ENCODE measurements around the gene P2RY6.

The P2RY6 gene

DNA sequence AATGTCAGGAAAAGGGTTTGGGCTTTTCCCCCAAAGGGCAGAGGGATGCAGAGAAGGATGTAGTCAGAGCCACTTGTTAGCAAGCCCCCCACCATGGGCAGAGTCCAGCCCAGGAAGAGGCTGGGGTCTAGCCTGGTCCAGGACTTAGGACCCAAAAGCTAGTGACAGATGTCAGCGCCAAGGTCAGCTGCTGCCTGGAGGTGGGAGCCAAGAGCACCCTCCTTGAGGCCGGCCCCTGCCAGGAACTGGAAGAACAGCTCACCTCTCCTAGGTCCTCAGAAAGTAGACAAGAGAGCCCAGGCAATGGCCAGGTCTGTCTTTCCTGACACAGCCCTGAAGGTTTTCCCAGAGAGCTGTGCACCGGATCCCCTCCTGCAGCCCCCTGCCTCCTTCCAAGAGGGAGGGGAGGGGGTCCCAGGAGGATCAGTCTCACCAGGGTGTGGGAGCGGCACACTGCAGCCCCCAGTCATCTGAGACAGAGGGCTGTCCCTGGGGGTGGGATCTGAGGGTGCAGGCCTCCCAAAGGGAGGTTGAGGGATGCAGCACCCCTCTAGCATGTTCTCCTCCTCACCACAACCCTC is 21.3 kb downstream of the P2RY6 start:
- in situ Hi-C loops (cut with MboI; ENCODE audit: low sequenced_read_pairs) = loop anchor here (10.0 kb wide), 1 partner anchor 101 kb away; no protein-coding TSS in a partner anchor

DNA sequence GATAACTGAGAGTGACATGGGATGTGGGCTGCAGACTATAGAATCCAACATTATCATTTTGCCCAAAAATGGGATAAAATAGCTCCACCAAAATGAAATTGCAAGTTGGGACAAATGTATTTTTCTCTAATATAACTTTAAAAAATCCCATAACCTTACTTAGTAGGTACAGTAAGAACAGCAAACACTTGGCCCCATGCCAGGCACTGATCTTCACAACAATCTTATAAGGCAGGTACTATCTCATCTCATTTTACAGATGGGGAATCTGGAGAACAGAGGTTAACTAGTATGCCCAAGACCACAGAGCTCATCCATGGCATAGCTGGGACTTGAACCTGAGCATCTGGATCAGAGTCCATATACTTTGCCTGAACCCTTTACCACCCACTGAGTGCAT is 22.5 kb downstream of the P2RY6 start:
- in situ Hi-C loops (cut with MboI; ENCODE audit: low sequenced_read_pairs) = loop anchor here (10.0 kb wide), 1 partner anchor 100 kb away; no protein-coding TSS in a partner anchor

DNA sequence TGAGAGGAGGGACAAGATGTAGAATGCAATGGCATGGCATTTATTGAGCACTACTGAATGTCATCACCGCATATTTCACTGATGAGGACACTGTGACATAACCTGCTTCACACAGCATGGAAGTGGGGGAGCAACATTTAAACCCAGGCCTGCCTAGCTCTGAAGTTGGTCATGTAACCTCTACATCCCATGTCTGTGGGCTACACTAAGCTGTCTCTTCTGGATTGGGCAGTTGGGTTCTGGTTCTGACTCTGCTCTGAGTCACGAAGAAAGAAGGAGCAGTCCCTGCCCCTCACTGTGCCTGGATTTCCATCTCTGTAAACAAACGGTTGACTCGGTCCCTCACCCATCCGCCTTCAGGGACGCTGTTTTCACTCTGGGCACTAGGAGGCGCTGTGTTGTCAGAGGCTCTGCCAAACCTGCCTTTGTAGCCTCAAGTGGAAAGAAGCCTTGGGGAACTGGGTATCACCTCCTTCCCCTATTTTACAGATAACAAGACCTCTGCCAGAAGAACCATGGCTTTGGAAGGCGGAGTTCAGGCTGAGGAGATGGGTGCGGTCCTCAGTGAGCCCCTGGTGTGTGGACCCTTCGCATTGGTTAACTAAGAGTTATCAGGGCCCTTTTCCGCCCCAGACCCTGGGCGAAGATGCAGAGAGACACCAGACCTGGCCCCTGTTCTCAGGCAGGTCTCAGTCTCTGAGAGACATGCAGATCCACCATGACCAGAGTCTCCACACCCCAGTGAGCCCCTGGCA is 23.3 kb downstream of the P2RY6 start:
- in situ Hi-C loops (cut with MboI; ENCODE audit: low sequenced_read_pairs) = loop anchor here (10.0 kb wide), 1 partner anchor 99 kb away; no protein-coding TSS in a partner anchor

DNA sequence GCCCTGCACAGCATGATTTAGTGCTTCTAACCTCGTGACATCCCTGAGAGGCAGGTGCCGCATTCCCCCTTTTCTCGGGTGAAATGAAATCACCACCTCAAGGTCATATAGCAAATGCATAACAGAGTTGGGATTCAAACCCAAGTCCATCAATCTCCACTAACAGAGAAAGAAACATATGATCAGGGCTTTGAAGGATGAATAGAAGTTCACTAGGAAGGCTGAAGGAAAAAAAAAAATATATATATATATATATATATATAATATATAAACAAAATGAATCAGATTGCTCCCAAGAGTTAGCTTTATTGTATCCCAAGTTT is 23.8 kb downstream of the P2RY6 start:
- in situ Hi-C loops (cut with MboI; ENCODE audit: low sequenced_read_pairs) = loop anchor here (10.0 kb wide), 1 partner anchor 99 kb away; no protein-coding TSS in a partner anchor

DNA sequence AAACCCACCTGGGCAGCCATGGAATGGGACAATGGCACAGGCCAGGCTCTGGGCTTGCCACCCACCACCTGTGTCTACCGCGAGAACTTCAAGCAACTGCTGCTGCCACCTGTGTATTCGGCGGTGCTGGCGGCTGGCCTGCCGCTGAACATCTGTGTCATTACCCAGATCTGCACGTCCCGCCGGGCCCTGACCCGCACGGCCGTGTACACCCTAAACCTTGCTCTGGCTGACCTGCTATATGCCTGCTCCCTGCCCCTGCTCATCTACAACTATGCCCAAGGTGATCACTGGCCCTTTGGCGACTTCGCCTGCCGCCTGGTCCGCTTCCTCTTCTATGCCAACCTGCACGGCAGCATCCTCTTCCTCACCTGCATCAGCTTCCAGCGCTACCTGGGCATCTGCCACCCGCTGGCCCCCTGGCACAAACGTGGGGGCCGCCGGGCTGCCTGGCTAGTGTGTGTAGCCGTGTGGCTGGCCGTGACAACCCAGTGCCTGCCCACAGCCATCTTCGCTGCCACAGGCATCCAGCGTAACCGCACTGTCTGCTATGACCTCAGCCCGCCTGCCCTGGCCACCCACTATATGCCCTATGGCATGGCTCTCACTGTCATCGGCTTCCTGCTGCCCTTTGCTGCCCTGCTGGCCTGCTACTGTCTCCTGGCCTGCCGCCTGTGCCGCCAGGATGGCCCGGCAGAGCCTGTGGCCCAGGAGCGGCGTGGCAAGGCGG is 24.5 kb downstream of the P2RY6 start:
- in situ Hi-C loops (cut with MboI; ENCODE audit: low sequenced_read_pairs) = loop anchor here (10.0 kb wide), 1 partner anchor 98 kb away; no protein-coding TSS in a partner anchor

DNA sequence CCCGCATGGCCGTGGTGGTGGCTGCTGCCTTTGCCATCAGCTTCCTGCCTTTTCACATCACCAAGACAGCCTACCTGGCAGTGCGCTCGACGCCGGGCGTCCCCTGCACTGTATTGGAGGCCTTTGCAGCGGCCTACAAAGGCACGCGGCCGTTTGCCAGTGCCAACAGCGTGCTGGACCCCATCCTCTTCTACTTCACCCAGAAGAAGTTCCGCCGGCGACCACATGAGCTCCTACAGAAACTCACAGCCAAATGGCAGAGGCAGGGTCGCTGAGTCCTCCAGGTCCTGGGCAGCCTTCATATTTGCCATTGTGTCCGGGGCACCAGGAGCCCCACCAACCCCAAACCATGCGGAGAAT is 25.1 kb downstream of the P2RY6 start:
- in situ Hi-C loops (cut with MboI; ENCODE audit: low sequenced_read_pairs) = loop anchor here (10.0 kb wide), 1 partner anchor 98 kb away; no protein-coding TSS in a partner anchor

DNA sequence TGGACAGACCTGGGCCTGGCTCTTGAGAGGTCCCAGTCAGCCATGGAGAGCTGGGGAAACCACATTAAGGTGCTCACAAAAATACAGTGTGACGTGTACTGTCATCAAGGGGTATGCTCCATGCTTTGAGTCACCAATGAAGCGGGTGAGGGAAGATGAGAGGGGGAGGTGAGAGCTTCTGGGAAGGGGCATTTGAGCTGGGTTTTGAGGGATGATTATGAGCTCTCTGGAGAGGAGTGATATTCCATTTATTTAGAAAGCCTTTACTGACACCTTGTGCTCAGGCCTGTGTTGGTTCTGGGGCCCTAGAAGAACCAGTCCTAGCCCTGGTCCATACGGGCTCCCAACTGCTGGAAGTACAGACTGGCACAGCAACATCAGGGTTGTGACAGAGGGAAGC is 25.6 kb downstream of the P2RY6 start:
- in situ Hi-C loops (cut with MboI; ENCODE audit: low sequenced_read_pairs) = loop anchor here (10.0 kb wide), 1 partner anchor 97 kb away; no protein-coding TSS in a partner anchor

DNA sequence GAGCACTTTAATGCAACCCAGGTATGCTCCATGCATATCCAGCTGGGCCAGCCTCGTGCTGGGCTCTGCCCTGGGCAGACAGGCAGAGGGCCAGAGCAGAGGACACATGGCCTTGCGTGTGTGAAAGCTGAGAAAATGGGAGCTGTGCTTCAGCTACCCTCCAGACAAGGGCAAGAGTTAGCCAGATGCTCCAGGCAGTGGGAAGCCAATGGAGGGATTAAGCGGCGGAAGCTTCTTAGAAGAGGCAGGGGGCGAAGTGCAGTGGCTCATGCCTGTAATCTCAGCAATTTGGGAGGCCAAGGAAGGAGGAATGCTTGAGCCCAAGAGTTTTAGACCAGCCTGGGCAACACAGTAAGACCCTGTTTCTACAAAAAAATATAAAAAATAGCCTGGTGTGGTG is 26.1 kb downstream of the P2RY6 start:
- in situ Hi-C loops (cut with MboI; ENCODE audit: low sequenced_read_pairs) = loop anchor here (10.0 kb wide), 1 partner anchor 97 kb away; no protein-coding TSS in a partner anchor

DNA sequence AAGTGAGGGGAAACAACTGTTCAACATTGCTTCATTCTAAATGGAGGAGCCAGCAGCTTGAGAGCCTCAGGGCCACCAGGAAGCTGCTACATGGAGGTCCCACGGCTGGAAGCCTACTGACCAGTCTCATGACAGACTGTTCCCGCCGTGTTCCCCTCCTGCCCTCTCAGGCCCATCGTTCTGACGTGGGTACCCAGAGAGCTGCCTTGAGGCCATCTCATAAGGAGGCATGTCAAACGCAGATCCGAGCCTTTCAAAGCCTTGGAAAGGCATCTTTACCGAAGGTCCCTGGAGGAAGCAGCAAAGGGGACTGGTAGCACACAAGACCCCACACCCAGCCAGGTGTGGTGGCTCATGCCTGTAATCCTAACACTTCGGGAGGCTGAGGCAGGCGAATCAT is 27.6 kb downstream of the P2RY6 start:
- in situ Hi-C loops (cut with MboI; ENCODE audit: low sequenced_read_pairs) = loop anchor here (10.0 kb wide), 1 partner anchor 95 kb away; no protein-coding TSS in a partner anchor

DNA sequence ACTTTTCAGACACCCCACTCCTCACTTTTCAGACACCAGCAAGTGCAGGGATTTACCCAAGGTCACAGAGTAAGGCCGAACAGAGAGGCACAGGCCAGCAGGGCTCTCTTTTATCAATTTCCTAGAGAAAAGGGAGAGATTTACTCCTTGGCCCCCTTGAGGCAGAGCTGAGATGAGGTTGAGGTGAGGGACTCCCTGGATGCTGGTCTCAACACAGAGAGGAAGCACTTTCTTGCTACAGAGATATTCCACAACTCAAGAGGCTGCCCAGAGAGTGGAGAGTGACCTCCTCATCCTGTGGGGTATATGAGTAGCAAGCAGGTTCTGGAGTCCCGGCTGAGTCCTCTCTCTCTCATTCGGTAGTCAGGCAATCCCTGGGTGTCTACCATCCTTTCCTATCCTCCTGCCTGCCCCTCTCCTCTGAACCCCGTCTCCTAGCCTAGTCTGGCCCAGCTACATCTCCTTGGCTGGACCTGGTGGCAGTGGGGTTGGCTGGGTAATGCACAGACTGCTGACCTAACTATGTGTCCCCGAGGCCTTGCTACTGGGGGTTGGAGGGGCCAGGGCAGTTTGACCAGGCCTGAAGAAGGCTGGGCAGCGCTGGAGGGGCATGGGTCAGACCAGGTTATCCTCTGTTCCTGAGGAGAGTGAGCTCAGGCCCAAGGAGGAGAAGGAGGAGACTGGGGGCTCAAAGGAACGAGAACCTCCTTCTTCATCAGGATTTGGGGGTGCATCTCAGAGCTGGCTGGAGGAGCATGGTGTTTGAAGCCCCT is 34.1 kb downstream of the P2RY6 start:
- in situ Hi-C loops (cut with MboI; ENCODE audit: low sequenced_read_pairs) = no loop called here

DNA sequence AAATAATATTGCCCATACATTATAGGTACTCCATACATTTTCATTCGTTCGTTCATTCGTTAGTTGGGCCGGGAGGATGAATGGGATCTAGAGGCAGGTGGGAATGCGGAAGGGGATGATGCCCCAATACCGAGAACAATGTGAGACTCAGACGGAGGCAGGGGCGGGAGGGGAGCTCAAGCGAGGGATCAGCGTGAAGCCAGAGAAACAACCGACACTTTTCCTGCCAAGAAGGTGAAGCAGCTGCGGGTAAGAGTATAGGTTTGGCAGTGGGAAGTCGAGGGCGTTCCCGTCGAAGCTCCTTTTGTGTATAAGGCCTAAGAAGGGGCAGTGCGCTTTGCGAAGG is 34.8 kb downstream of the P2RY6 start:
- in situ Hi-C loops (cut with MboI; ENCODE audit: low sequenced_read_pairs) = no loop called here

DNA sequence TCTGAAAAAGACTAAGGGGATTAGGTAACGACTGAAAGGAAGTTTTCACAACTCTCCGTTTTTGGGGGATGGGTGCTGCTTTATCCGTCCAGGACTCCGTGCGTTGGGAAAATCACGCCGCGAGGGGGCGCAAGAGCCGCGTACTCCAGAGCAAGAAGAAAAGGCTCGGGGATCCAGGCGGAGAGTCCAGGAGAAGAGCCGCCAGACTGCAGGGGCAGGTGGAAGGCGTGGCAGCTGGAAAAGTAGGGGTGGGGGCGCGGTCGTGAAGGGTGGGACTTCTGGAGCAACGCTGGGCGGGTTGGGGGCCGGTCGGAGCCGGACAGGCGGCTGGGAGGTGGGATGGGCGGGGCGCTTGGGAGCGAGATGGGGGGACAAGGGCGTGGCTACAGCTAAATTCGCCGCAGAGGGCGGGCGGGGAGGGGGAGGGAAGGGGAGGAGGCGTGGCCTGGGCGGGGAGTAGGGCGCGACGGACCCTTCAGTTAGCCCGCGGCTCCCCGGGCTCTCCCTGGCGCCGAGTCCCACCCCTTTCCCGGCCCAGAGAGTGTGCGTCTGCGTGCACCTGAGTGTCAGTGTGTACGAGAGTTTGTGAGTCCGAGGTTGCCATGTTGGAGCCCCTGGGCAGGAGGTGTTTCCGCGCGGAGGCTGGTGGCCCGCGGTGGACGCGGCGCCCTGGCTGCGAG is 35.3 kb downstream of the P2RY6 start:
- in situ Hi-C loops (cut with MboI; ENCODE audit: low sequenced_read_pairs) = no loop called here

DNA sequence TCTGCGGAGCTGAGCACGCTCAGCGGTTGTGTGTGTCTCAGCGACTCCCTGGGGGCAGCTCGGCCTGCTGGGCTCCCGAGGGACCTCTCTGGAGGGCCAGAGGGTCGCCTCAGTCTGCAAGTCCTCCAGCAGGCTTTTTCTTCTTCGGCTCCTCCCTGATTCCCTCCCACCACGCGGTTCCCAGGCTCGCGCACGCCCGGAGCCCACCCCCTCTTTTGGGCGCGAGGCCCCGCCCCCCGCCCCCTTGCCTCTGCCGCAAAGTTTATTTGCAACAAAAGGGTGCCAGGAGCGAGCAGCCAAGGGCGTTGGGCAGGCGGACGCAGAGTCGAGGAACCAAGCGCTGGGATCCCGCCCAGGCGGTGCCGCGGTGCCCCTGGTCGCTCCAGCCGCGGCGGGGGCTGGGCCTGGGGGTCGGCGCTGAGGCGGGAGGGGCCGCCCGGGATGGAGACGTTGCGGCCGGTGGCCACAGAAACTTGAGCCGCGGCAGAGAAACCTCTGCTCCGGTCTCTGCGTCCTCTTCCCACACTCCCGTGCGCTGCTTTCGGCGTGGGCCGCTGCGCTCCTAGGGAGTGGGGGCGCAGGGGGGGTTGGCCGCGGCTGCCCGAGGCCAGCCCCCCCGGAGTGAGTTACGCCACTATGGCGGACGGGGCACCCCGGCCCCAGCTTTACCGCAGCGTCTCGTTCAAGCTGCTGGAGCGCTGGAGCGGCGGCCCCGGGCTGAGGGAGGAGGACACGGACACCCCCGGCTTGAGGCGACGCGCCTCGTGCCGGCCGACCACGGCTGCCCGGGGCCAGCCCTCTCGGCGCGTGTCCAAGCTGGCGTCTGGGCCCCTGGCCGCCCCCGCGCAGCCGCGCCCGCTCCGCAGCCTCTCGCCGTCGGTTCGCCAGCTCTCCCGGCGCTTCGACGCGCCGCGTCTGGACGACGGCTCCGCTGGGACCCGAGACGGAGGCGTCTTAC is 36.1 kb downstream of the P2RY6 start, which contains the start of gene ARHGEF17:
Gene ARHGEF17 (plus strand): TSS at position 274 of the 958 bp plus-strand sequence. CDS start 363 bp downstream, at position 637.
- in situ Hi-C loops (cut with MboI; ENCODE audit: low sequenced_read_pairs) = no loop called here

DNA sequence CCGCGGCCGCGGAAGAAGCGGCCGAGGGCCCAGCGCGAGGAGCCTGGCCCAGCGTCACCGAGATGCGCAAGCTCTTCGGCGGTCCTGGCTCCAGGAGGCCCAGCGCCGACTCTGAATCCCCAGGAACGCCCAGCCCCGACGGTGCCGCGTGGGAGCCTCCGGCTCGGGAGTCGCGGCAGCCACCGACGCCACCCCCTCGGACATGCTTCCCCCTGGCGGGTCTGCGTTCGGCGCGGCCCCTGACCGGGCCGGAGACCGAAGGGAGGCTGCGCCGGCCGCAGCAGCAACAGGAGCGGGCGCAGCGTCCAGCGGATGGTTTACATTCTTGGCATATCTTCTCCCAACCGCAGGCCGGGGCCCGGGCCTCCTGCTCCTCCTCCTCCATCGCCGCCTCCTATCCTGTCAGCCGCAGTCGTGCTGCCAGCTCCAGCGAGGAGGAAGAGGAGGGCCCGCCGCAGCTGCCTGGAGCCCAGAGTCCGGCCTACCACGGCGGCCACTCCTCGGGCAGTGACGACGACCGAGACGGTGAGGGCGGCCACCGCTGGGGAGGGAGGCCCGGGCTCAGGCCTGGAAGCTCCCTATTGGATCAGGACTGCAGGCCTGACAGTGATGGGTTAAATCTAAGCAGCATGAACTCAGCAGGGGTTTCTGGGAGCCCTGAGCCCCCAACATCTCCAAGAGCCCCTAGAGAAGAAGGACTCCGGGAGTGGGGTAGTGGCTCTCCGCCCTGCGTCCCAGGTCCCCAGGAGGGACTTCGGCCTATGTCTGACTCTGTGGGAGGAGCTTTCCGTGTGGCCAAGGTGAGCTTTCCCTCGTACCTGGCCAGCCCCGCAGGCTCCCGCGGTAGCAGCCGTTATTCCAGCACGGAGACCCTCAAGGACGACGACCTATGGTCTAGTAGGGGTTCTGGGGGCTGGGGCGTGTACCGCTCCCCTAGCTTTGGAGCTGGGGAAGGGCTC is 37.1 kb downstream of the P2RY6 start:
- in situ Hi-C loops (cut with MboI; ENCODE audit: low sequenced_read_pairs) = no loop called here

DNA sequence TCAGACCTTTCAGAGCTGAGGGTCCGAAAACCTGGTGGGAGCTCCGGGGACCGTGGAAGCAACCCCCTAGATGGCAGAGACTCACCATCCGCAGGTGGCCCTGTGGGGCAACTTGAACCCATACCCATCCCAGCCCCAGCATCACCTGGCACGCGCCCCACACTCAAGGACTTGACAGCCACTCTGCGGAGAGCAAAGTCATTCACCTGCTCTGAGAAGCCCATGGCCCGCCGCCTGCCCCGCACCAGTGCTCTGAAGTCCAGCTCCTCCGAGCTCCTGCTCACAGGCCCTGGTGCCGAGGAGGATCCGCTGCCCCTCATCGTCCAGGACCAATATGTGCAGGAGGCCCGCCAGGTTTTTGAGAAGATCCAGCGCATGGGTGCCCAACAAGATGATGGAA is 37.9 kb downstream of the P2RY6 start:
- in situ Hi-C loops (cut with MboI; ENCODE audit: low sequenced_read_pairs) = no loop called here

DNA sequence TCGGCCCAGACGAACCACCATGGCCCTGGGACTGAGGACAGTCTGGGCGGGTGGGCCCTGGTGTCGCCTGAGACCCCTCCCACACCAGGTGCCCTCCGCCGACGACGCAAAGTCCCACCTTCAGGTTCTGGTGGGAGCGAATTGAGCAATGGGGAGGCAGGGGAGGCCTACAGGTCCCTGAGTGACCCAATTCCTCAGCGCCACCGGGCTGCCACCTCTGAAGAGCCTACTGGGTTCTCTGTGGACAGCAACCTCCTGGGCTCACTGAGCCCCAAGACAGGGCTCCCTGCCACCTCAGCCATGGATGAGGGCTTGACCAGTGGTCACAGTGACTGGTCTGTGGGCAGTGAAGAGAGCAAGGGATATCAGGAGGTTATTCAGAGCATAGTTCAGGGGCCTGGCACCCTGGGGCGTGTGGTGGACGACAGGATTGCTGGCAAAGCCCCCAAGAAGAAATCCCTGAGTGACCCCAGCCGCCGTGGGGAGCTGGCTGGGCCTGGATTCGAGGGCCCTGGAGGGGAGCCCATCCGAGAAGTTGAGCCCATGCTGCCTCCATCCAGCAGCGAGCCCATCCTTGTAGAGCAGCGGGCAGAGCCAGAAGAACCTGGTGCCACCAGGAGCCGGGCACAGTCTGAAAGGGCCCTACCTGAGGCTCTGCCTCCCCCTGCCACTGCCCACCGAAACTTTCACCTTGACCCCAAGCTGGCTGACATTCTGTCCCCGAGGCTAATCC is 38.7 kb downstream of the P2RY6 start:
- in situ Hi-C loops (cut with MboI; ENCODE audit: low sequenced_read_pairs) = no loop called here

DNA sequence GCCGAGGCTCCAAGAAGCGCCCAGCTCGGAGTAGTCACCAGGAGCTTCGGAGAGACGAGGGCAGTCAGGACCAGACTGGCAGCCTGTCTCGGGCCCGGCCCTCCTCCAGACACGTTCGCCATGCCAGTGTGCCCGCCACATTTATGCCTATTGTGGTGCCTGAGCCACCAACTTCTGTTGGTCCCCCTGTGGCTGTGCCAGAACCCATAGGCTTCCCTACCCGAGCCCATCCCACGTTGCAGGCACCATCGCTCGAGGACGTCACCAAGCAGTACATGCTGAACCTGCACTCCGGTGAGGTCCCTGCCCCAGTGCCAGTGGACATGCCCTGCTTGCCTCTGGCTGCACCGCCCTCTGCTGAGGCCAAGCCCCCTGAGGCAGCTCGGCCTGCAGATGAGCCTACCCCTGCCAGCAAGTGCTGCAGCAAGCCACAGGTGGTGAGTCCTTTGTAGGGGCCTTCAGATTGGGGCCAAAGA is 39.3 kb downstream of the P2RY6 start:
- in situ Hi-C loops (cut with MboI; ENCODE audit: low sequenced_read_pairs) = no loop called here

All from HL-60/S4 treated with retinoic acid at 250 ng/mL for 4 days and 3 days (cell line).